ENCODE measurements around the gene CDC23.

The CDC23 gene

DNA sequence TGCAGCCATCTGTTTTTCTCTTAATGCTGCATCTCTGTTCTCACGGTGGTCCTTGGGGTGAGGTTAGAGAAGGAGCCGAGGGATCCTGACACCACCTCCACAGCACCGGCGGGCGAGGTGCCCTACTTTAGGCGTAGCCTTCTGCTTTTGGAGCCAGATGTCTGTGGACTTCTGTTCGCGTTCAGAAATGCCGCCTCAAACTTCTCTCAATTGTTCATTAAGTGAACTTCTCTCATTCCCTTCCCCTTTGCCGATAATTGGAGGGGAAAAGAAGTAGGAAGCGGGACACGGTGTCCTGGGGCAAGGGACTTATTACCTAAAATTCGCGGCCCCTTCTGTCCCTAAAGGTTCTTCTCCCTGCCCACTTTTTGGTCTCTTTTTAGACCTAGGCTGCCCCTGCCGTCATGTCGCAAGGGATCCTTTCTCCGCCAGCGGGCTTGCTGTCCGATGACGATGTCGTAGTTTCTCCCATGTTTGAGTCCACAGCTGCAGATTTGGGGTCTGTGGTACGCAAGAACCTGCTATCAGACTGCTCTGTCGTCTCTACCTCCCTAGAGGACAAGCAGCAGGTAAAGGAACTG is 33.8 kb downstream of the CDC23 start:
- no peaks in the 10 kb centered on the region for H3K27me3 ChIP-seq (ENCODE audit: insufficient read depth, low read depth, severe bottlenecking)
- H3K4me3 ChIP-seq (ENCODE audit: low read depth, low read length), result peak overlapping the region; percentile 91
- H3K27ac ChIP-seq, result peak overlapping the region; percentile 99
- DNase-seq, result no peak
- no peaks in the 10 kb centered on the region for H3K9me3 ChIP-seq (ENCODE audit: severe bottlenecking)
- peaks cover 67% of the 10 kb centered on the region for H3K36me3 ChIP-seq
- TF ChIP-seq, protein P1, sequence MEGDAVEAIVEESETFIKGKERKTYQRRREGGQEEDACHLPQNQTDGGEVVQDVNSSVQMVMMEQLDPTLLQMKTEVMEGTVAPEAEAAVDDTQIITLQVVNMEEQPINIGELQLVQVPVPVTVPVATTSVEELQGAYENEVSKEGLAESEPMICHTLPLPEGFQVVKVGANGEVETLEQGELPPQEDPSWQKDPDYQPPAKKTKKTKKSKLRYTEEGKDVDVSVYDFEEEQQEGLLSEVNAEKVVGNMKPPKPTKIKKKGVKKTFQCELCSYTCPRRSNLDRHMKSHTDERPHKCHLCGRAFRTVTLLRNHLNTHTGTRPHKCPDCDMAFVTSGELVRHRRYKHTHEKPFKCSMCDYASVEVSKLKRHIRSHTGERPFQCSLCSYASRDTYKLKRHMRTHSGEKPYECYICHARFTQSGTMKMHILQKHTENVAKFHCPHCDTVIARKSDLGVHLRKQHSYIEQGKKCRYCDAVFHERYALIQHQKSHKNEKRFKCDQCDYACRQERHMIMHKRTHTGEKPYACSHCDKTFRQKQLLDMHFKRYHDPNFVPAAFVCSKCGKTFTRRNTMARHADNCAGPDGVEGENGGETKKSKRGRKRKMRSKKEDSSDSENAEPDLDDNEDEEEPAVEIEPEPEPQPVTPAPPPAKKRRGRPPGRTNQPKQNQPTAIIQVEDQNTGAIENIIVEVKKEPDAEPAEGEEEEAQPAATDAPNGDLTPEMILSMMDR (IDR thresholded peaks at IDR 0.05; ENCODE audit: low read depth, low read length), result no peak

DNA sequence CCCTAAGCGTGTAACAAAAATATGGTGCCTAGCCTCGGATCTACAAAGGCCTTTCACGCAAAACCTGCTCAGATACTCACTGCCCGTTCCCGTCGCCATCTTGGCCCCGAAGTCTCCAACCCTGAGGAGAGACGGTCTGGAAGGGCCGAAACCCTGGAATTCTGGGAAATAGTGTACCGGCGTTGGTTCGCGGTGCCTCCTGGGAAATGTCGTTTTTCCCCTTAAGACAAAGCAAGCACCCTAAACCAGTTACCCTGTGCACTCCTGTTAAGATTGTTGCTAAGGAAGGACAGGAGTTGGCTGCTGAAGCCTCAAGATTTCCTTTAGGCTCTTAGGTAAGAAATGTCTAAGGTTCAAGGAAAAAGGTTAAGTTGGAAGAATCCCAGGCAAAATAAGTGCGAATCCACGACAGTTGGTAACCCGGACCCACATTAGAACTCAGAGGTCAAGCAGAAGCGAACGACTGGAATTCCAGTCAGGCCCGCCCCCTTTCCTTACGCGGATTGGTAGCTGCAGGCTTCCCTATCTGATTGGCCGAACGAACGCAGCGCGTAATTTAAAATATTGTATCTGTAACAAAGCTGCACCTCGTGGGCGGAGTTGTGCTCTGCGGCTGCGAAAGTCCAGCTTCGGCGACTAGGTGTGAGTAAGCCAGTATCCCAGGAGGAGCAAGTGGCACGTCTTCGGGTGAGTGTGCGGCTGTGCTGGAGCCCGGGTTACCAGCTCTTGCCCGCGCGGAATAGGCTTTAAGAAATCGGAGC is 34.4 kb downstream of the CDC23 start, which contains the start of the genes BRD8 and KIF20A:
Gene BRD8, minus strand, starts transcription at position 115 of the 761 bp plus-strand sequence. Its CDS starts 16 bp downstream, at position 99.
Gene KIF20A, plus strand, starts transcription at position 597 of the 761 bp plus-strand sequence. CDS start 569 bp downstream, outside the sequence.
- TF ChIP-seq, protein P1 (IDR thresholded peaks at IDR 0.05; ENCODE audit: low read depth, low read length), result no peak
- peaks cover 67% of the 10 kb centered on the region for H3K36me3 ChIP-seq
- peak; percentile 98 for DNase-seq
- no peaks in the 10 kb centered on the region for H3K27me3 ChIP-seq (ENCODE audit: insufficient read depth, low read depth, severe bottlenecking)
- peak within 1 kb of the TSS; percentile 91 for H3K4me3 ChIP-seq (ENCODE audit: low read depth, low read length)
- peak within 1 kb of the TSS; percentile 99 for H3K27ac ChIP-seq
- no peaks in the 10 kb centered on the region for H3K9me3 ChIP-seq (ENCODE audit: severe bottlenecking)

DNA sequence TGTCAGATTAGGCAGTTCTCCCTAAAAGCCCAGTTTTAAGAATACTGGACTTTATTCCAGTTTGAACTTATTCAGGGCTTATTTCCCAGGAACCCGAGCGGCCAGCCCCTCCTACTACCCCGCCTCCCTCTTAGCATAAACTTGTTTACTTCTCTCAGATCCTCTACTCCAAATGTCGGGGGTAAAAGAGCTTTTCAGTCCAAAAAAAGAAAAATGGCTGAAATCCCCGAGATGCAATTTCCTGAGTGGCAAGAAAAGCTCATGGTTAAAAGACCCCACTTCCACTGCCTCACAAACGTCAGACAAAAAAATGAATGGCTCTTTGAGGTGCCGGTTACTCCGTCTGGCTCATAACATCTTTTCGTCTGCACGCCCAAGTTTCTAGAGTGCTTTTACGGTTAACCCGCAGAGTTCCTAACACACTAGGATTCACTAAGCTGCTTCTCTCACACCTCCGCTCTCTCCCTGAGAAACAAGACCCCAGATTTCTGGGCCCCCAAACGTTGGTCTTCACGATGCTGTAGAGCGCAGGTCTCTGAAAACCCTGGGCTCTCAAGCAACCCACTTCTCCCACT is 35.1 kb downstream of the CDC23 start:
- DNase-seq, result peak; percentile 22
- Histone ChIP-seq H3K36me3 (peaks cover 67% of the 10 kb centered on the region), H3K27me3 (ENCODE audit: insufficient read depth, low read depth, severe bottlenecking) (no peaks in the 10 kb centered on the region), H3K27ac (peak overlapping the region; percentile 99), H3K9me3 (ENCODE audit: severe bottlenecking) (no peaks in the 10 kb centered on the region), H3K4me3 (ENCODE audit: low read depth, low read length) (peak overlapping the region; percentile 91)
- TF ChIP-seq, protein P1 (IDR thresholded peaks at IDR 0.05; ENCODE audit: low read depth, low read length), result no peak

DNA sequence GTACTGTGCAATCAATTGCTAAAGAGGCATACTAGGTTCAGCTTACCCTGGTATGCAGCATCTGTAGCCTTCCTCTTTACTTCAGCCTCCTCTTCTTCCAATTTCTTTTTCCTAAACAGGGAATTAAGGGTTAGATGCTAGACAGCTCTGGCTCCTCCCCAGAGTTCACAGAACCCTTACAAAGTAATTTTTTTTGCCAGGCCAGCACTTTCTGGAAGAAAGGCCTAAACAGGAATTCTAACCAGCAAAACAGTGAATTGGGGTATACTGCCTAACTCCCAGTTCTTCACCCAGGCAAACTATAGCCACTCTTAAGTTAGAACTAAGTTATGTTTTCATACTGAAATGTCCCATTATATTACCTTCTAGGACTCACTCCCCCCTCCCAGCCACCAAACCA is 42.8 kb downstream of the CDC23 start:
- peaks cover 95% of the 10 kb centered on the region for H3K36me3 ChIP-seq
- TF ChIP-seq, protein P1 (IDR thresholded peaks at IDR 0.05; ENCODE audit: low read depth, low read length), result no peak

DNA sequence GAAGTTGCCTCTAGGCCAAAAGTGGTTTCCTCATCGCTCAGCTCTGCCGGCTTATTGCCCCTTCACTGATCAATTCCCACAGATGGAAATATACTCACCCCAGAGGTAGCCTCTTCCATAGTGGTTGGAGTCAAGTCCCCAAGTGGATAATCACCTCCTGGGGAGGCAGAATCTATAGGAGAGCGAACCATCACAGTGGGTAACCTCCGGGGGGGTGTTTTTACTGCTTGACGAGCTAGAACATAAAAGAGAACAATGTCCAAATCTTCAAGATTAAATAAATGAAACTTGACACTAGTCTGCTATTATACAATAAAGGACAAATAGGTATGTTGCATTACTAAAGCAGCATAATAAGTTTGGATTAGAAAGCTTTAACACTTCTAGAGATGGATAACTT is 44.0 kb downstream of the CDC23 start:
- Histone ChIP-seq H3K36me3 (peaks cover 95% of the 10 kb centered on the region), H3K9me3 (ENCODE audit: severe bottlenecking) (no peaks in the 10 kb centered on the region), H3K27ac (no peak overlapping the region), H3K4me3 (ENCODE audit: low read depth, low read length) (no peak overlapping the region), H3K27me3 (ENCODE audit: insufficient read depth, low read depth, severe bottlenecking) (no peaks in the 10 kb centered on the region)
- TF ChIP-seq, protein P1 (IDR thresholded peaks at IDR 0.05; ENCODE audit: low read depth, low read length), result no peak
- no peak for DNase-seq

More for the DNA sequence above, 42.8 kb downstream of the CDC23 start:
- no peak overlapping the region for H3K4me3 ChIP-seq (ENCODE audit: low read depth, low read length)
- H3K9me3 ChIP-seq (ENCODE audit: severe bottlenecking), result no peaks in the 10 kb centered on the region
- no peak for DNase-seq
- H3K27ac ChIP-seq, result no peak overlapping the region
- no peaks in the 10 kb centered on the region for H3K27me3 ChIP-seq (ENCODE audit: insufficient read depth, low read depth, severe bottlenecking)

Data from WERI-Rb-1 (cell line).